ENCODE data around the gene EMP1. TPM values are rescaled to one million over a fixed set of nuclear protein-coding genes. Genes with fewer than 3 reads are reported as not detected.

Gene EMP1
- total and polyA plus RNA-seq, 2 experiments from 2014 or later: 51.1 to 67.3 TPM

GRCh38 chr12:13210236-13211190 lies 14.0 kb downstream of the EMP1 start:
- H3K4me3 ChIP-seq: no peak overlapping the region
- no peaks in the 10 kb centered on the region for H3K27me3 ChIP-seq
- no peaks in the 10 kb centered on the region for H3K9me3 ChIP-seq (ENCODE audit: low read depth)
- 80% methylated on average over 4 of the region's 4 CpGs for WGBS (ENCODE audit: low lambda C conversion rate, missing lambda C conversion rate)
- no peaks in the 10 kb centered on the region for H4K20me1 ChIP-seq (ENCODE audit: insufficient read depth, poor library complexity, severe bottlenecking)
- H2AFZ ChIP-seq: no peak overlapping the region
- H3K36me3 ChIP-seq (replicated peaks; ENCODE audit: insufficient read depth, low read depth): no peaks in the 10 kb centered on the region
- H3K27ac ChIP-seq: no peak overlapping the region
- H3K4me2 ChIP-seq: no peak overlapping the region
- peaks cover 31% of the 10 kb centered on the region for H3K4me1 ChIP-seq (ENCODE audit: insufficient read depth)
- no peaks in the 10 kb centered on the region for H3K79me2 ChIP-seq
- no peak for DNase-seq (ENCODE audit: low spot score)
- no peaks in the 10 kb centered on the region for H3K9me2 ChIP-seq (replicated peaks; ENCODE audit: insufficient read depth)
- TF ChIP-seq EZH2phosphoT487 (IDR thresholded peaks at IDR 0.05; ENCODE audit: low read depth, severe bottlenecking, unreplicated experiment) (no peak), EZH2 (IDR thresholded peaks at IDR 0.05; ENCODE audit: borderline replicate concordance) (no peak), CTCF (IDR thresholded peaks at IDR 0.05; ENCODE audit: poor library complexity) (no peak)

GRCh38 chr12:13211191-13211858 lies 14.8 kb downstream of the EMP1 start:
- WGBS (ENCODE audit: low lambda C conversion rate, missing lambda C conversion rate): 75% methylated on average over 7 of the region's 7 CpGs
- no peaks in the 10 kb centered on the region for H3K79me2 ChIP-seq

More at GRCh38 chr12:13211191-13211858, 14.8 kb downstream of the EMP1 start:
- peak overlapping the region; percentile 36 for H2AFZ ChIP-seq
- TF ChIP-seq EZH2 (IDR thresholded peaks at IDR 0.05; ENCODE audit: borderline replicate concordance) (no peak), CTCF (IDR thresholded peaks at IDR 0.05; ENCODE audit: poor library complexity) (no peak), EZH2phosphoT487 (IDR thresholded peaks at IDR 0.05; ENCODE audit: low read depth, severe bottlenecking, unreplicated experiment) (no peak)
- no peak overlapping the region for H3K4me3 ChIP-seq
- no peaks in the 10 kb centered on the region for H3K27me3 ChIP-seq
- peaks cover 31% of the 10 kb centered on the region for H3K4me1 ChIP-seq (ENCODE audit: insufficient read depth)
- DNase-seq (ENCODE audit: low spot score): no peak
- peak overlapping the region; percentile 38 for H3K4me2 ChIP-seq
- no peaks in the 10 kb centered on the region for H4K20me1 ChIP-seq (ENCODE audit: insufficient read depth, poor library complexity, severe bottlenecking)
- H3K27ac ChIP-seq: peak overlapping the region; percentile 15
- H3K36me3 ChIP-seq (replicated peaks; ENCODE audit: insufficient read depth, low read depth): no peaks in the 10 kb centered on the region
- H3K9me3 ChIP-seq (ENCODE audit: low read depth): no peaks in the 10 kb centered on the region
- H3K9me2 ChIP-seq (replicated peaks; ENCODE audit: insufficient read depth): no peaks in the 10 kb centered on the region
